ENCODE results near the gene LRCOL1.

DNA sequence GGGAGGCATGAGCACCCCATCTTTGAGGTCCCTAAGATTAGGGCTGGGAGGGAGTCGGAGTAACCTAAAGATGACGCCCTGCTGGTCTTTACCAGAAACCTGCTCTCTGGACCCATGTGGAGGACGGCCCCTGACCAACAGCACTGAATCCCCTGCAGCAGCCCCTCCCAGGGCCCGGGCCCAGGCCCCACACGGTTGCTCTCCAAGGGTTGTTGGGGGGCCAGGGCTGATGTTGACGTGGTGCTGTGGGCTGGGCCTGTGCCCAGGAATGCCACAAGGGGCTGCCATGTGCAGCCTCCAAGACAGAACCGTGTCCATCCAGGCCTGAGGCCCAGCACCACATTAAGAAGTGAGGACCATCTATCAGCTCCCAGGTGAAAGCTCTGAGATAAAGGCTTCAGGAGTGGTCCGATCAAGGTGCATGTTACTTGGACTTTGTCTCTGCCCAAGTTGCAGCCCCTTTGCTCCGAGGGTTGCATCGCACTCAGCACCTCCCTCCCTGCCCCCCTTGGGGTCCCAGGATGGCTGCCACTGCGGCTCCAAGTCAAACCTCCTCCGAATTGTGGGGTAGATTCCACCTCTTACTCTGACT lies 29.6 kb downstream of the LRCOL1 start:
- TF ChIP-seq CTCF (IDR thresholded peaks at IDR 0.05): no peak
- TF ChIP-seq POLR2AphosphoS5 (IDR thresholded peaks at IDR 0.05): no peak
- TF ChIP-seq EP300 (IDR thresholded peaks at IDR 0.05): no peak
- TF ChIP-seq POLR2A (IDR thresholded peaks at IDR 0.05): no peak

Data from stomach (tissue), 4 donors.